HL-60/S4 (cell line): ENCODE data around the gene NRBP1.

Experiments used
- in situ Hi-C: fragments of 300-500 bp; cut with MboI; formaldehyde crosslinking; loops from 2 replicates; pipeline ENCODE4 v1.14.3; 2022; ENCODE audit warnings: low sequenced_read_pairs

Gene NRBP1

DNA sequence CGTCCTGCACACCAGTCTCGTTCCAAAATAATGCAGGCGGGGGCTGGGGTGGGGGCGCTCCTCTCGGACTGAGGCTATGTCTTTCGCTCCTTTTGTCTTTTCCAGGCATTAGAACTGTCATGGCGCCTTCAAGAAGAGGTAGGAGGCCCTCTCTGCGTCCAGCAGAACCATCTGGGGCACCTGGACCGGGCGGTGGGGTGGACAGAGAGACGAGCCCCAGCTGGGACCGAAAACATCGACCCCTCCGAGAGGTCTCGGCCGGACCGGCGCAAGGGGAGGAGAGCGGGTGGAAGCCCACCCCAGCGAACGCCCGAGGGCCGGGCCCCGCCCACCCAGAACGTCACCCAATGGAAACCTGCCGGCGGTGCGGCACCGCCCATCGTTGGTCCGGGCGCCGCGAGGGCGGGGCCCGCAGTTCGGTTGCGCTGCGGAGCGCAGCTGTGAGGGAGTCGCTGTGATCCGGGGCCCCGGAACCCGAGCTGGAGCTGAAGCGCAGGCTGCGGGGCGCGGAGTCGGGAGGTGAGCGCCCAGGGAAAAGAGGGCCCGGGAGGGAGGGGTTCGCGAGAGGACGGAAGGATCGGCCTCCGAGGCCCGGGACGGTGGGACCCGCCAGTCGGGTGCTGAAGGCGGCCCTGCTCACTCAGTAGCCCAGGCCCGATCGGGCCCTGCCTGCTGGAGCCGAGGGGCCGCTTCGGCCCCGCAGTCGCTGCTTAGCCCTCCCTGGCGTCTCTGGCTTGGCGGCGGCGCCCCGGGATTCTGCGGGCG lies at the start of gene NRBP1:
Gene NRBP1, plus strand, starts transcription at position 419 of the 765 bp plus-strand sequence. CDS start 4,643 bp downstream, outside the sequence.
- in situ Hi-C loops = no loop called here

DNA sequence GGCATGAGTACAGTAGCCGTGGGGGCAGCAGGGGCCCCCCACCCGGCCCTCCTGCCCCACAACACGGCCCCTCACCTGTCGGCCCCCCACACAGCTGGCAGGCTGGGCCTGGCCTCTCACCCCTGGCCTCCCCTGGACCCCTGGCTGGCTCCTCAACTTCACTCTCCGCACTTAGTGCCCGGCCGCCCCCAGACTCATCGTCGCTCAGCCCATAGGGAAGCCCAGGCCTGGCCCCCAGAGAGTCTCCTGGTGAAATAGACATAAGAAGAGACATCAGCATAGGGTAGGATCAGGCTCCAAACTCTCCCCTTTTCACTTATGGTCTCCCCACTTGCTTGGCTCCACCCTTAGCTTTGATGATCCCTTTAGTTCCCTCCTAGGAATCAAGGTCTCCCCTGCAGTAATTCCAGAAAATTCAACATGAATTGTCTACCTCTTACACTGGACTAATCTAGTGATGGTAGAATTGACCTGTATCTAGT lies 49.6 kb upstream of the NRBP1 start:
- in situ Hi-C loops = no loop called here

DNA sequence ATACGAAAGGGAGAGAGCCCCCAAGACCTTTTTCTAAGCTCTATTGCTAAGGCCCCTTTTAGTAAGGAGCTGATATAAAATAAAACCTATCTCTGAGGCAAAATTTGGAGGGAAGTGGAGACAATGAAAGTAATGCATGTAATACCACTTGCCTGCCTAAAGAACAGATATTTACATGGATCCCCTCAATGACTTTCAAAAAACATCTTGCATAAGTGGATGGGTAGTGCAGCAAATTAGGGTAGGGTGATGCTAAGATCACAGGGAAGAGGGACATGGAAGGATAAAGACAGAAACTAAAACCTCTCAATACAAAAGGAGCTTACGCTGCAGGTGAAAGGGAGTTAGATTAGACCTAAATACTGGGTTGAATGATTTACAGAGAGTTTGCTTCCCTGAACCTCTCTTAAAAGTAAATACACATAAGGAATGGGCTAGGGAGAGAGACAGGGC lies 49.0 kb upstream of the NRBP1 start:
- in situ Hi-C loops = no loop called here

DNA sequence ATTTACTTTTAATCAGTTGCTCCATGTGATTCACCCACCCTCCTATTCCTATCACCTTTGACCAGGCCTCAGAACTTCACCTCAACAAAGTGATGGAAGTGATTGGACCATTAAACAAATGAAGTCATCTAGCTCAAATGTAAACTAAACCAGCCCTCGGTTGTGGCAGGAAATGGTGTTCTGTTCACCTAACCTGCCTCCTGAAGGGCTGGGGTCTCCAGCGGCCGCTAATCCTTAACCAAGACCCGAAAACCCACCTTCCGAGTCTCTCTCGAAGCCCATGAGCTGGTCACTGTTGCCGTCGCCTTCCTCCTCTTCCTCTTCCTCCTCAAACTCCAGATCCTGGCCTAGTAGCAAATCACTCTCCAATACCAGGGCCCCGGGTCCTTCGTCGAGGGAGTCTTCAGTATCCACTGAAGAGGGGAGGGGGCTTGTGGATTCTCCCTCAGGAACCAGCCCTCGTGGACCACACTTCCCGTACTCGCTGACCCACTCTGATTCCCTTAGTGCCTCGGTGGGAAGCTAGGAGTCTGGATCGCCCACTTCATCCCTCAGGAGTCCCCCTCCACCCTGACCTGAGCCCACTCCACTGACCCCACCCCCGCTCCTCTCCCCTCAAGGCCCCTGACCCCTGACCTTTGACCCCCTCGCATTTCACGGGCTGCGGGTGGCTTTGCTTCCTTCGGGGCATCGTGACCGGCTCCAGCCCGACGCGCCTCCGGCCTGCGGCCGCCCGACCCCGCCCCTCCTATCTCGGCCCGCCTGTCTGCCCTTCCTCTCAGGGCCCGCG lies 48.4 kb upstream of the NRBP1 start:
- in situ Hi-C loops = no loop called here

DNA sequence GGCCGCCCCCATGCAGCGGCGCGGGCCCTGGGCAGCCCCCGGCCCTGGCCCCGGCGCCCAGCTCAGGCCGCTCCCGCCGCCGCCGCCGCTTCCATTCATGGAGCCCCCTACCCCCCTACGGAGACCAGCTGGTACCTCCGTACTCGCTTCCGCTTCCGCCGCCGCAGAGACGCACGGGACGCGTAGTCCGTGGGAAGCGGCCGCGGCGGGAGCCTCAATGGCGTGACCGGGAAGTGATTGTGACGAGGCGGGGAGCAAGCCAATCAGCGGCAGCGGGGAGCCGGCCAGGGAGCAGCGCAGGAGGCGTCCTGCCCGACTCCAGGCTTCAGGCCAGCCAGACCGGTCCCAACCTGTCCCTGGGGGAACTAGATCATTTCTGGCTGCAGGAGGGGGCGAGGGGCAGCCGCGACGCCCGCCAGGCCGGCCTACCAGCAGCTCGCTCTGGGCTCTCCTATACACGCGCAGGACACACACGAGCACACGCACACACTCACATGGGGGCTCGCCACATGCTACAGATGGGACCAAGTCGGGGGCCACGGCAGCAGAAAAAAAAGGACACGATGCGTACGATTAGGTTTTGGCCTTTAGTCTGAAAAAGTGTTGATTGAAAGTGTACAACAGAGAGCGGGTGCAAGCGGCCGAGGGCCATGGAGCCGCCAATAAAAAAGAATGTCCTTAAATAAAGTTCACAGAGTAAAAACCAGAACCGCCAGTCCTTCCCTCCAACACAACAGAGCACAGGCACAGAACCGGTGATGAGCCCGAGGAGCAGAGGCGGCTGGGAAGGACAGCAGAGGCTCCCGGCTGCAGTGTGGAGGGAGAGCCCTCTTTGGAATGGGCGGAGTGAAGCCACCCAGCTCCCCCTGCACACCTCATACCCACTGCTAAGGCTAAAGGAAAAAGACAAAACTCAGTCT lies 47.5 kb upstream of the NRBP1 start, which contains the start of gene ZNF513:
Gene ZNF513, minus strand, starts transcription at position 109 of the 920 bp plus-strand sequence. CDS start 208 bp downstream, outside the sequence.
- in situ Hi-C loops = no loop called here

DNA sequence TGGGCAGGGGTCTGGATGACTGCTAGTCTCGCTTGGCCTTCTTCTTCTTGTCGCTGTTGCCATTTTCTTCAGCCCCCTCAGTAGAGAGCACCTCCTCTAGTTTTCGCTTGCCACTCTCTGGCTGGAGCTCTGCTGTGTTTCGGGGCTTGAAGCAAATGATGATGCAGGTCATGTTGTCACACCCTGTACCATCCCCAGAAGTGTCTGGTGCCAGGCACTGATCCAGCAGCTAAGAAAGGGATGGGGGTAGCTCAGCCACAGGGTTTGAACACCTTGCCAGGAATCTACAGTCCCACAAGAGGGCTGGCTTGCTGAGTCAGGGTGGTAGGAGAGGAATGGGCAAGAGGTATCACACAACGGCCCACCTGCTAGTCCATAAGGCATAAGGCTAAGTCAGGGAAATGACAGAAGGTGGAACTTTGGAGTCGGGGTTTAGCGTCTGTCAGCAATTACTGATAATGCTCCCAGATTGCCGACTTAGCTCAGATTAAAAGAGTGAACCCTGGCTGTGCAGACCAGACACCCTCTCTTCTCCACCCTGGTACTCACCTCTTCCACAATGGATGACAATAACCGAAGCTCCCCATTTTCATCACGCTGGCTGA lies 46.8 kb upstream of the NRBP1 start:
- in situ Hi-C loops = no loop called here

DNA sequence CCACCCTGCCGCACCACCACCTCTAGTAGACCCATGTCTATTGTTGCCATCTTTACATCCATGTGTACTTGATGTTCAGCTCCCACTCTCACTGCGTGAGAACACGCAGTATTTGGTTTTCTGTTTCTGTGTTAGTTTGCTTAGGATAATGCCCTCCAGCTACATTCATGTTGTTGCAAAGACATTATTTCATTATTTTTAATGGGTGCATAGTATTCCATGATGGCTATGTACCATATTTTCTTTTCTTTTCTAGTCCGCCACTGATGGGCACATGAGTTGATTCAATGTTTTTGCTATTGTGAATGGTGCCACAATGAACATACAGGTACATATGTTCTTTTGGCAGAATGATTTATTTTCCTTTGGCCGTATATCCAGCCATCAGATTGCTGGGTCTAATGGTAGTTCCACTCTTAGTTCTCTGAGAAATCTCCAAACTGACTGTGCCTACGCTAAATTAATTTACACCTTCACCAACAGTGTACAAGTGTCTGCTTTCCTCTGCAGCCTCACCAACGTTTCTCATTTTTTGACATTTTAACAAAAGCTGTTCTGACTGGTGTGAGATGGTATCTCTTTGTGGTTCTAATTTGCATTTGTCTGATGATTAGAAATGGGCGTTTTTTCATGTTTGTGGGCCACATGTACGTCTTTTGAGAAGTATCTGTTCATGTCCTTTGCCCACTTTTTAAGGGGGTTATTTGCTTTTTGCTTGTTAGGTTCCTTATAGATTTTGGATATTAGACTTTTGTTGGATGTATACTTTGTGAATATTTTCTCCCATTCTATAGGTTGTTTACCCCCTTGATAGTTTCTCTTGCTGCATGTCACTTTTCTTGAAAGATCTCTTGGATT lies 37.4 kb upstream of the NRBP1 start:
- in situ Hi-C loops = no loop called here

DNA sequence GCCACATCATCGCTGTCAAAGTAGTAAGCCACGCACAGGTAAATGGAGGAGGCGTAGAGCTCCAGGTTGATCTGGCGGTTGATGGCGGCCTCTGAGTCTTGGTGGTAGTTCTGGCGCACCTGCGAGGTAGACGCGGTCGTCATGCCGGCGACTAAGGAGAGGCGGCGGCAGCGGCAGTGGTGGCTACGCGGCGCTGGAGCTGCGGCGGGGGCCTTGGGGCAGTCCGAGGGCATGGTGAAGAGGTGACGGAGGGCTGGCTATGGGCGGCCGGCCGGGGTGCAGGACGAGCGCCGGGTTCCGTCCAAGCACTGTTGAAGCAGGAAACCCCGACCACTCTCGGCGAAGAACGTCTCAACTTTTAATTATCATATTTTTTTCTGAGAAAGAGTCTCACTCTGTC lies 35.2 kb upstream of the NRBP1 start:
- in situ Hi-C loops = no loop called here

DNA sequence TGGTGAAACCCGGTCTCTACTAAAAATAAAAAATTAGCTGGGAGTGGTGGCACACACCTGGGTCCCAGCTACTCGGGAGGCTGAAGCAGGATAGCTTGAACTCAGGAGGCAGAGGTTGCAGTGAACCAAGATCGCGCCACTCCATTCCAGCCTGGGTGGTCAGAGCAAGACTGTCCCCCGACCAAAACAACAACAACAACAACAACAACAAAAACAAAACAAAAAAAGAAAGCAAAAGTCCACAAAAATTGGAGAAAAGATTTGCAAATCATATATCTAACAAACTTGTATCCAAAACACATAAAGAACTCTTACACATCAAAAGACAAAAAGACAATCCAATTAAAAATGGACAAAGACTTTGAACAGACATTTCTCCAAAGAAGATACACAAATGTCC lies 29.5 kb upstream of the NRBP1 start:
- in situ Hi-C loops = no loop called here

DNA sequence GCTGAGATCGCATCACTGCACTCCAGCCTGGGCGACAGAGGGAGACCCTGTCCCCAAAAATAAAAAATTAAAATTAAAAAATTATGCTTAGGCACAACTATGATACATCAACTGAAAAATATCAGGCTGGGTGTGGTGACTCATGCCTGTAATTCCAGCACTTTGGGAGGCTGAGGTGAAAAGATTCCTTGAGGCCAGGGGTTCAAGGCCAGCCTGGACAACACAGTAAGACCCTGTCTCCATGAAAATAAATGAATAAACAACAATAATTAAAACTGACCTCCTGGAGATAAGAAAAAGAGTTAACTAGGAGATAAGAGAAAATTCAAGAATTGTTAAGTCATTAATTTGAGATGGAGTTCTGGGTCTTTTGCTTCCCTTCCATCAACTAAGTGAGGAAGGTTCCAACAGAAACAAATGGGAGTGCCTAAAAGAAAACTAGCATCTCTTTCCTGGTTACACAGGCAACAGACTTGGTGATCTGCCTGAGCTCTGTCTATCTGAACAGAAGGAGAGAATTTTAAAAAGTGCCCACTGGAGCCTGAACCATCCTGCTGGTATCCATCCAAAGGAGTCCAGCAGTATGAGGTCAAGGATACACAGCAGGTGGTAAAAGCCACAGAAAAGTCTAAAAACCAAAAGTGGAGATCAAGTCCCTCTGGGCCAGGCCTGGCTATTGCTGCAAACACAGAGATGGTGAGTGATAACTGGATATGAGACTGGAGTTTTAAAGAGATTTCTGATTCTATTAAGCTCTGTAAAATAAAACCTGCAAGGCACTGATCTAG lies 27.9 kb upstream of the NRBP1 start:
- in situ Hi-C loops = no loop called here

DNA sequence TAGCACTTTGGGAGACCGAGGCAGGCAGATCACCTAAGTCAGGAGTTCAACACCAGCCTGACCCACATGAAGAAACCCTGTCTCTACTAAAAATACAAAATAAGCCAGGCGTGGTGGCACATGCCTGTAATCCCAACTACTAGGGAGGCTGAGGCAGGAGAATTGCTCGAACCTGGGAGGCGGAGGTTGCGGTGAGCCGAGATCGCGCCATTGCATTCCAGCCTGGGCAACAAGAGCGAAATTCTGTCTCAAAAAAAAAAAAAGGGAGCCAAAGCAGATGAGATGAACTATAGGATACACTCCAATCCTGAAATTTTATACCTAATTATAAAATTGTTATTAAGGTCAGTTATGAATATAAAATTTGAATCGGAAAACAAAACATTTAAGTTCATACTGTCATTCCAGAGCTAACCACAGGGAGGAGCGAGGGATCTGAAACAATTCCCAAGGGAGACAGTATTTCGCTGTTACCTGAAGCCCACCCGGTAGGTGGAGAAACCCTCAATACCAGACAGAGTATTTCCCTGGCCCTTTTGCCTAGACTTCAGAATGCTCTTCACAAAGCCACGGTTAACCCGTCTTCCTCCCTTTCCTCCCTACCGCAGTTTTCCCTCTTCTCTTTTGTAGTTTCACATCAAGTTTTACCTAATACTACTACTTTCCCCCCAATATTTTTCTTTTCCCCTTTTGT lies 20.5 kb upstream of the NRBP1 start:
- in situ Hi-C loops = no loop called here

DNA sequence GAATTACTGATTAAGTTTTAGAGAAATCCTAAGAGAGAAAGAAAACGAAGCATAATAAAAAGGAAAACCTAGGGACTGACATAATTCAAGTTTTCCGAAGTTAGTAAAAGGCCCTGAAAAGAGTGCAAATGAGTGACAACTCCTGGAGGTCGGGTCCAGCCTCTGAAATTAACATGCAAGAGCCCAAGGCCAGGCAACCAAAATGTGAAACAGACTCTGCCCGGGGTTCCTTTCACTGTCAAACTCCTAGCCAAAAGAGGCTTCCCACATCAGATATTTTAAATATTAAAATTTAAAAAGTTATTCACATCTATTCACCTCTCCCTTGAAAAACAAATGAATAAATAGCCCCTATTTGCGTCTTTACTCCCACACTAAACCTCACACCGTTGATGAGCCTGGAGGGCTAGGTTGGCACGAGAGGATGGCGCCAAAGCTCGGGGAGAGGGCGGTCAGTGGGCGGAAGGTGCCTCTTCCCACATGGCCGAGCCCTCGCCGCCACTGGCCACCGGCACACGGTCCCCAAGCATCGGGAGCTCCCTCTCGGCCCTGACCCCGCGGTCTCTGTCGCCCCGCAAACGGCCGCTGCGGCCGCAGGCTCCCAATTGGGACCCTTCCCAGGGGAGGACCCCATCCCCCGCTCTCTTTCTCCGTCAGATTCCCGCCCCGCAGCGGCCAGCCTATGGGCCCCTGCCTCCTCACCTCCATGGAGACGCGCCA lies 19.7 kb upstream of the NRBP1 start:
- in situ Hi-C loops = no loop called here

DNA sequence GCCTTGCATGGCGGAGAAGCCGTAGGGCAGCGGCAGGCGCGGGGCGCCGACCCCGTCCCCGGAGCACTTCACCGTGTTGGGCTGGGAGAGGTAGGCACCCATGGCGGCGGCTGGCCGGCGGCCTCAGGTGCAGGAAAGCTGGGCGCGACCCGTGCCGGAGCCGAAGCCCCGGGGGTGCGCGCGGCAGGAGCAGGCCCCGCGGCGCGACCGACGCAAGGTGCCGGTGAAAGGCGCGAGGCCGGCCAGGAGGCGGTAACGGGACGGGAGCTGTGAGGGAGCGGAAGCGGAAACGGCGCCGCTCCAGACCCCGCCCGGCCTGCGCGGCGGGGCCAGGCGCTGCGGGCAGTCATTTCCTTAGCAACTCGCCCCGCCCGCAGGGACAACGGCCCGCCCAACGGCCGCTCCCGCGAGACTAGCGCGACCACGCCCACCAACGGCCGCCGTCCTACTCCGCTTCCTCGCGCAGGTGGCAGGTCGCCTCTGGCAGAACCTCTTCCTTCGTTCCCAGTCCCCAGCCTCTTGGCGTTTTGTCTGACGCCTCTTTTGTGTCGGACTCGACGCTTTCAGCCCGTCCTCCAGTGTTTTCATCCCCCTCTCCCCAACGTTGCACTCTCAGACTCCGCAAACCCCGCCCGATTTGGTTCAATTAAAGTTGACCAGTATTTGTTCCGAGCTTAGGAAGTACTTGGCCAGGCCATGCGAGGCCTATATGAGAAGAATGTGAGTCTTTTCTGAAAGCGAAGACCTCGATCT lies 18.9 kb upstream of the NRBP1 start, which contains the start of gene PPM1G:
Gene PPM1G, minus strand, starts transcription at position 271 of the 753 bp plus-strand sequence. Its CDS starts 169 bp downstream, at position 102.
- in situ Hi-C loops = no loop called here

DNA sequence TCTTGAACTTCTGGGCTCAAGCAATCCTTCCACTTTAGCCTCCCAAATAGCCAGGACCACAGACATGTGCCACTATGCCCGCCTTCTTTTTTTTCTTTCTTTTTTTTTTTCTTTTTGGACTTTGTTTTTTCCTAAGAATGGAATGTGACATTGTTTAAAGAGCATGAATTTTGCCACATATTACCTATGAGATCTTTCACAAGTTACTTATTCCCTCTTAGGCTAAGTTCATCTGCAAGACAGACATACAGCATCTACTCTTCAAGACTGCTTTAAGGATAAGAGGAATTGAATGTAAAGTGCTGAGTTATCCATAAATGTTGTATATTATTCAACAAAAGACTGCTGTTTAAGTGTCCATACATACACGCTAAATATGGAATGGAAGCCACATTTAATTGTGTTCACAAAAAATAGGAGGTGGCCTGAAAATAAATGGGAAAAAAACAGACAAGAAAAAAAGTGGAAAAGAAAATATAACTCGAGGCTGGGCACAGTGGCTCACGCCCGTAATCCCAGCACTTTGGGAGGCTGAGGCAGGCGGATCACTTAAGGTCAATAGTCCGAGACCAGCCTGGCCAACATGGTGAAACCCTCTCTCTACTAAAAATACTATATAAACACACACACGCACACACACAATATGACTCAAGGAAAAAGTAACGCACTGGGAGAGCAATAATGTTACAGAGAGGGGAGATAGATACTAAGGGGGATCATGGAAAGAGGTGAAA lies 15.8 kb upstream of the NRBP1 start:
- in situ Hi-C loops = no loop called here

DNA sequence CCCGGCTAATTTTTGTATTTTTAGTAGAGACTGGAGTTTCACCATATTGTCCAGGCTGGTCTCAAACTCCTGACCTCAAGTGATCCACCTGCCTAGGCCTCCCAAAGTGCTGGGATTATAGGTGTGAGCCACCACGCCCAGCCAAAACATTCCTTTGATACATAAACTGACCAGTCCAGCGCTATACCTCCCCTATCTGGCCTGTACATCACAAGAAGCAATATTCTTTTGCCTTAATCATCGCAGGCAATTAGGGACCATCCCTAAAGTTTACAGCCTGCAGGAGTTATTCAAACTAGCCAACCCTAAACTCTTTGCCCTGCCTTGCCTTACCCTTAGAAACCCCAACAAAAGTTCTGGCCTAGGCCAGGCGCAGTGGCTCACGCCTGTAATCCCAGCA lies 12.3 kb upstream of the NRBP1 start:
- in situ Hi-C loops = no loop called here

DNA sequence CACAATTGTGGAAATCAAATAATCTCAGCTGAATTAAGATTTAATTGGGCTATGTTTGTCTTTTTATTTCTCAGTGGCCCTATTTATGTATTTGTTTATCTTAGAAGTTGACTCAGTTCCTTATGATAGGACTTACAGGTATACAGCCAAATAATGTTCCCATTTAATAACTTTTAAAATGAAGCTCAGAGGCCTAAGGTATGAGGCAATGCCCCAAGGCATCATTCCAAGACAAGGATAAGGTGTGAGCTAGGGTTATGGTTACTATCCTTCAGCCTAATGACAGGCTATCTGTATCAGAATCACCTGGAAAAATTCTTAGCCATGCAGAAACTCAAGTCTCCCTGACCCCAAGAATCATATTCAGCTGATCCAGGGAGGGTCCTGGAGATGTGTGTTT lies 7.4 kb upstream of the NRBP1 start:
- in situ Hi-C loops = no loop called here
